ENCODE results near the gene INS.
"Not testable (repeated sequence)": the region's sequence is repeated elsewhere in the genome, so short reads cannot be mapped to it uniquely, and the experiment has no call there.

The INS gene

GRCh38 chr11:2185324-2186085 lies 24.5 kb upstream of the INS start:
- in situ Hi-C loops (cut with HindIII; ENCODE audit: low sequenced_read_pairs): loop anchor here (5.0 to 10.0 kb wide), 2 partner anchors 112 to 229 kb away; no protein-coding TSS in a partner anchor

GRCh38 chr11:2182692-2183474 lies 21.9 kb upstream of the INS start:
- in situ Hi-C loops (cut with HindIII; ENCODE audit: low sequenced_read_pairs): loop anchor here (5.0 to 10.0 kb wide), 2 partner anchors 144 to 232 kb away; no protein-coding TSS in a partner anchor

GRCh38 chr11:2182075-2182474 lies 21.1 kb upstream of the INS start:
- in situ Hi-C loops (cut with HindIII; ENCODE audit: low sequenced_read_pairs): loop anchor here (5.0 to 10.0 kb wide), 2 partner anchors 145 to 233 kb away; no protein-coding TSS in a partner anchor

GRCh38 chr11:2180789-2181370 lies 19.9 kb upstream of the INS start:
- in situ Hi-C loops (cut with HindIII; ENCODE audit: low sequenced_read_pairs): loop anchor here (5.0 to 10.0 kb wide), 2 partner anchors 146 to 234 kb away; no protein-coding TSS in a partner anchor

- in situ Hi-C loops (cut with HindIII; ENCODE audit: low sequenced_read_pairs): loop anchor here (5.0 to 10.0 kb wide), 2 partner anchors 147 to 234 kb away; no protein-coding TSS in a partner anchor
Observed at GRCh38 chr11:2180347-2180746, 19.3 kb upstream of the INS start.

GRCh38 chr11:2179516-2179915 lies 18.5 kb upstream of the INS start:
- in situ Hi-C loops (cut with HindIII; ENCODE audit: low sequenced_read_pairs): no loop called here

GRCh38 chr11:2178906-2179494 lies 18.0 kb upstream of the INS start:
- in situ Hi-C loops (cut with HindIII; ENCODE audit: low sequenced_read_pairs): no loop called here

GRCh38 chr11:2178055-2178773 lies 17.2 kb upstream of the INS start:
- in situ Hi-C loops (cut with HindIII; ENCODE audit: low sequenced_read_pairs): not testable (repeated sequence)

- in situ Hi-C loops (cut with HindIII; ENCODE audit: low sequenced_read_pairs): no loop called here
Observed at GRCh38 chr11:2177076-2177475, 16.1 kb upstream of the INS start.

- in situ Hi-C loops (cut with HindIII; ENCODE audit: low sequenced_read_pairs): no loop called here
Observed at GRCh38 chr11:2176389-2176900, 15.4 kb upstream of the INS start.

GRCh38 chr11:2175659-2176058 lies 14.7 kb upstream of the INS start:
- in situ Hi-C loops (cut with HindIII; ENCODE audit: low sequenced_read_pairs): no loop called here

- in situ Hi-C loops (cut with HindIII; ENCODE audit: low sequenced_read_pairs): loop anchor here (25.0 kb wide), 1 partner anchor 338 kb away; no protein-coding TSS in a partner anchor
Observed at GRCh38 chr11:2174361-2174760, 13.4 kb upstream of the INS start.

GRCh38 chr11:2173761-2174160 lies 12.8 kb upstream of the INS start:
- in situ Hi-C loops (cut with HindIII; ENCODE audit: low sequenced_read_pairs): loop anchor here (25.0 kb wide), 1 partner anchor 339 kb away; no protein-coding TSS in a partner anchor

GRCh38 chr11:2173150-2173693 lies 12.2 kb upstream of the INS start:
- in situ Hi-C loops (cut with HindIII; ENCODE audit: low sequenced_read_pairs): loop anchor here (25.0 kb wide), 1 partner anchor 339 kb away; no protein-coding TSS in a partner anchor

GRCh38 chr11:2172676-2173075 lies 11.7 kb upstream of the INS start:
- in situ Hi-C loops (cut with HindIII; ENCODE audit: low sequenced_read_pairs): loop anchor here (25.0 kb wide), 1 partner anchor 340 kb away; no protein-coding TSS in a partner anchor

- in situ Hi-C loops (cut with HindIII; ENCODE audit: low sequenced_read_pairs): loop anchor here (25.0 kb wide), 1 partner anchor 341 kb away; no protein-coding TSS in a partner anchor
Observed at GRCh38 chr11:2171591-2172003, 10.6 kb upstream of the INS start, which contains the start of gene TH. TH (minus strand) TSS chr11:2171815; CDS start chr11:2171786, 29 bp downstream.

- in situ Hi-C loops (cut with HindIII; ENCODE audit: low sequenced_read_pairs): loop anchor here (25.0 kb wide), 1 partner anchor 342 kb away; no protein-coding TSS in a partner anchor
Observed at GRCh38 chr11:2169626-2170570, 8.9 kb upstream of the INS start.

- in situ Hi-C loops (cut with HindIII; ENCODE audit: low sequenced_read_pairs): loop anchor here (25.0 kb wide), 1 partner anchor 343 kb away; no protein-coding TSS in a partner anchor
Observed at GRCh38 chr11:2169005-2169378, 8.0 kb upstream of the INS start.

All from DLD1 (cell line).